BJ (cell line): ENCODE measurements around the gene MADD. TPM values are rescaled to one million over a fixed set of nuclear protein-coding genes. Genes with fewer than 3 reads are reported as not detected.

Experiments
- CTCF ChIA-PET: fragments of 350-600 bp; formaldehyde crosslinking; extraction: SDS; loops from one replicate; lab custom pipeline; 2021; ENCODE audit warnings: antibody characterized with exemption, inconsistent platforms; lab: Yijun Ruan, JAX
- POLR2A ChIA-PET: fragments of 300-600 bp; sonication (Branson Sonifier 250); formaldehyde crosslinking; extraction: SDS; loops from one replicate; lab custom pipeline; 2021; ENCODE audit warnings: antibody characterized with exemption; lab: Charles Lee
- DNase-seq: peaks from one replicate; pipeline ENCODE4 v3.0.0-alpha.2; 2011; ENCODE audit warnings: low read depth
- H3K27me3 ChIP-seq: 2 replicates; pipeline ENCODE4 v1.6.0; 2011; ENCODE audit warnings: low read length; ENCODE audit not compliant: control insufficient read depth, insufficient read depth
- H3K36me3 ChIP-seq: 2 replicates; pipeline ENCODE4 v1.5.1; 2011; ENCODE audit warnings: low read length; ENCODE audit not compliant: control insufficient read depth, insufficient read depth
- H3K4me3 ChIP-seq: 2 replicates; pipeline ENCODE4 v1.5.1; 2011; ENCODE audit warnings: low read depth, mild to moderate bottlenecking, control low read depth, low read length
- polyA plus RNA-seq: library from polyadenylated mRNA; depleted of rRNA; stranded (reverse); fragments of >200 nt; gene quantifications from 2 replicates; pipeline ENCODE4 v1.2.3, GENCODE V29; 2011
- TF ChIP-seq, protein P1 (sequence below): IDR thresholded peaks from 2 replicates; pipeline ENCODE4 v1.5.1; 2011; ENCODE audit warnings: low read depth, mild to moderate bottlenecking, control low read depth, inconsistent platforms, low read length, moderate library complexity; ENCODE audit not compliant: insufficient read depth

MADD gene
- polyA plus RNA-seq, 1 experiment, result 19.8 TPM

DNA sequence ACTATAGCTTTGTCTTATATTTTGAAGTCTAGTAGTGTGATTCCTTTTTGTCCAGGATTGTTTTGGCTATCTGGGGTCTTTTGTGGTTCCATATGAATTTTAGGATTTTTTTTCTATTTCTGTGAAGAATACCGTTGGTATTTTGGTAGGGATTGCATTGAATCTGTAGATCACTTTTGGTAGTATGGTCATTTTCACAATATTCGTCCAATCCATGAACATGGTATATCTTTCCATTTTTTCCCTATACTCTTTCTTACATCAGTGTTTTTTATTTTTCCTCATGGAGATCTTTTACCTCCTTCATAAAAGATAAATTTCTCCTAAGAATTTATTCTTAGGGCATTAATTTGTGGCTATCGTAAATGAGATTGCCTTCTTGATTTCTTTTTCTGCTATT, 29.1 kb downstream of the MADD start:
- Histone ChIP-seq H3K27me3 (no peaks in the 10 kb centered on the region), H3K36me3 (peaks cover 12% of the 10 kb centered on the region), H3K4me3 (no peak overlapping the region)
- no peak for DNase-seq
- TF ChIP-seq, protein P1, sequence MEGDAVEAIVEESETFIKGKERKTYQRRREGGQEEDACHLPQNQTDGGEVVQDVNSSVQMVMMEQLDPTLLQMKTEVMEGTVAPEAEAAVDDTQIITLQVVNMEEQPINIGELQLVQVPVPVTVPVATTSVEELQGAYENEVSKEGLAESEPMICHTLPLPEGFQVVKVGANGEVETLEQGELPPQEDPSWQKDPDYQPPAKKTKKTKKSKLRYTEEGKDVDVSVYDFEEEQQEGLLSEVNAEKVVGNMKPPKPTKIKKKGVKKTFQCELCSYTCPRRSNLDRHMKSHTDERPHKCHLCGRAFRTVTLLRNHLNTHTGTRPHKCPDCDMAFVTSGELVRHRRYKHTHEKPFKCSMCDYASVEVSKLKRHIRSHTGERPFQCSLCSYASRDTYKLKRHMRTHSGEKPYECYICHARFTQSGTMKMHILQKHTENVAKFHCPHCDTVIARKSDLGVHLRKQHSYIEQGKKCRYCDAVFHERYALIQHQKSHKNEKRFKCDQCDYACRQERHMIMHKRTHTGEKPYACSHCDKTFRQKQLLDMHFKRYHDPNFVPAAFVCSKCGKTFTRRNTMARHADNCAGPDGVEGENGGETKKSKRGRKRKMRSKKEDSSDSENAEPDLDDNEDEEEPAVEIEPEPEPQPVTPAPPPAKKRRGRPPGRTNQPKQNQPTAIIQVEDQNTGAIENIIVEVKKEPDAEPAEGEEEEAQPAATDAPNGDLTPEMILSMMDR, result no peak
- CTCF ChIA-PET, result interaction anchor here (0.9 kb wide), 1 partner anchor 18 kb away, joined by 3 read pairs; no protein-coding TSS in a partner anchor
- POLR2A ChIA-PET, result no interaction called here

DNA sequence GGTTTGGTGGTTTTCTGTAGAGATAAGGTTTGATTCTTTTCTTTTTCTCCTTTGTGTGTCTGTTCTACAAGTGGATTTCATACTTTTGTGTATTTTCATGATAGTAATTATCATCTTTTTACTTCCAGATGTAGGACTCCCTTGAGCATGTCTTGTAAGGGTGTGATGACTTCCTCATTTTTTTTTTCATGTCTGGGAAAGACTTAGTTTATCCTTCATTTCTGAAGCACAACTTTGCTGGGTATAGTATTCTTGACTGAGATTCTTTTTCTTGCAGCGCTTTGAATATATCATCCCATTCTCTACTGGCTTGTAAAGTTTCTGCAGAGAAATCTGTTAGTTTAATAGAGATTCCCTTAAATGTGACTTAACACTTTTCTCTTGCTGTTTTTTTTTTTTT, 32.9 kb downstream of the MADD start:
- Histone ChIP-seq H3K27me3 (no peaks in the 10 kb centered on the region), H3K4me3 (no peak overlapping the region), H3K36me3 (peaks cover 15% of the 10 kb centered on the region)
- TF ChIP-seq, protein P1, result no peak
- no peak for DNase-seq
- ChIA-PET POLR2A (no interaction called here), CTCF (no interaction called here)

DNA sequence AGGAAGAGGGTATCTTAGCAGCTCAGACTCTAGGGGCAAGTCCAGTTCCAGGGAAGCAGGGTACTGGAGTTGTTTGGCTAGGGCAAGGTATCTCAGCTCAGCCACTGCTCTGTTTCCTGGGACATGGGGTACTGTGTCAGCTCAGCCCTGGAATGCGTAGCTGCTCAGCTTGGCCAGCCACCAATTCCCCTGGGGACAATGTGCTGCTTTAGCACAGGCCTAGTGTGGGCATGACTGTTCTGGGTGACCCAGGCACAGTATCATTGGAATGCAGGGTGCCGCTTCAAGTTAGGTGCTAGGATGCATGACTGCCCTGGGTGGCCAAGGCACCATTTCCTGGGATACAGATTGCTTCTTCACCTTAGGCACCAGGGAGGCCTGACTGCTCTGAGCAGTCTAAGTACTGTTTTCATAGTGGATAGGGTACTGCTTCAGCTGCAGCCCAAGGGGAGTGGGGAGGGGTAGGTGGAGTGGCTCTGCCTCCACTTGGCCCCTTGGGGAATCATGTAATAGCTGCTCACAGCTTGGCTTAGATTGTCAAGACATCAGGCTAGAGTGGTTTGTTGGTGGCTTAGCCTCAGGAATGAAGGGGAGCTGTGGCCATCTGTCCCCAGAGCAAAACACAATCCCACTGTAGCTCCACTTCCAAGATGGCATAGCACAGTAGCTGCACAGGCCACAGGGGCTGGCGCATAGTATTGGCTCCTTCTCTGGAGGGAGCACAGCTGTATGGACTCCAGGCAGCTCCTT, 36.0 kb downstream of the MADD start:
- POLR2A ChIA-PET, result no interaction called here
- Histone ChIP-seq H3K4me3 (no peak overlapping the region), H3K36me3 (peaks cover 15% of the 10 kb centered on the region), H3K27me3 (no peaks in the 10 kb centered on the region)
- DNase-seq, result no peak
- TF ChIP-seq, protein P1, result no peak
- CTCF ChIA-PET, result interaction anchor here (1.1 to 1.5 kb wide), 3 partner anchors 15 to 49 kb away, joined by 4 to 5 read pairs (median 4); no protein-coding TSS in a partner anchor

DNA sequence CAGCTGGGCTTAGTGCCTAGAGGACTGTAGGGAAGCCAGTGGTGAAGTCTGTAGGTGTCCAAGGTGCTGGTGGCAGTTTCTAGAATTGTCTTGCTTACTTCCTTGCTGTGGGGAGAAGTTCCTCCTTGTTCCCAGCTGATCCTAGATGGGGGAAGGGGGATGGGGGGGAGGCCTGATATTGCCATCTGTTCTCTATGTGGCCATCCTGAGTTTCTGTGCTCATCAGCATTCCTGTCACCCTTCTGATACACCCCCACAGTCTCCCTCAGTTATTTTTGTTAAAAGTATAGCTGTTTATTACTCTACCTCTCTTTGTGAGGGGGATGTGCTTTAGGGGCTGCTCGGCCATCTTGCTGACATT, 36.5 kb downstream of the MADD start:
- Histone ChIP-seq H3K36me3 (peaks cover 20% of the 10 kb centered on the region), H3K27me3 (no peaks in the 10 kb centered on the region), H3K4me3 (no peak overlapping the region)
- ChIA-PET CTCF (interaction anchor here (1.1 to 1.5 kb wide), 3 partner anchors 15 to 48 kb away, joined by 4 to 5 read pairs (median 4); no protein-coding TSS in a partner anchor), POLR2A (no interaction called here)
- TF ChIP-seq, protein P1, result no peak
- DNase-seq, result no peak

DNA sequence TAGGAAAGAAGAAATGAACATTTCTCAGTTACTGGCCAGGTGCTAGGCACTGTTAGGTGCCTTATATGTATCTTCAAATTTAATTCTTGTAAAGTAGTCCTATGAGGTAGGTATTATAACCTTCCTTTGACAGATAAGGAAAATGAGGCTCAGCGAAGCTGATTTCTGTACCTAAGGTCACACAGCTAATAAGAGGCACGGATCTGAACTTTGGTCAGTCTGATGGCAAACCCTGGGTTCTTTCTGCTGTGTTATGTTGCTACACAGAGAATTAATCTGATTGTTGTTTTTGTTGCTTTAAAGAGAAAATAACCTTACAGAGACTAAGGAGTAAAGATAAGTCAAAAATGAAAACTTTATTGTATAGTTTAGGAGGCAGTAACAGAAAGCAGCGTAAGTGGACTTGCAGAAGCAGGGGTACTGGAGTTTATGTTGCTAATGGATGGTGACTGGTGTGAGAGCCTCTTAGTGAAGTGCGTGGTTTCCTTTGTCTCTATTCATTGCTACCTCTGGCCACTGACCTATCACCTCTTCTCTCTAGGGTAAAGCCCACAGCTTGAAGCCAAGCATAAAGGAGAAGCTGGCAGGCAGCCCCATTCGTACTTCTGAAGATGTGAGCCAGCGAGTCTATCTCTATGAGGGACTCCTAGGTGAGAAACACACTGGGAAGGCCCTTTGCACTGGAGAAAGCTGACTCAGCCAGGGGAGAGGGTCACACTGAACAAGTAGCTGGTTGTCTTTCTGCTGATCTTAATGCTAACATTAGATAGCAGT, 38.3 kb downstream of the MADD start:
- no peak for DNase-seq
- ChIA-PET CTCF (no interaction called here), POLR2A (no interaction called here)
- no peak overlapping the region for H3K4me3 ChIP-seq
- H3K27me3 ChIP-seq, result no peaks in the 10 kb centered on the region
- TF ChIP-seq, protein P1, result no peak
- H3K36me3 ChIP-seq, result peaks cover 23% of the 10 kb centered on the region
